Measurements from ENCODE around the gene TMEFF2. TPM values are rescaled to one million over a fixed set of nuclear protein-coding genes. Genes with fewer than 3 reads are reported as not detected.
"Not testable (repeated sequence)": the region's sequence is repeated elsewhere in the genome, so short reads cannot be mapped to it uniquely, and the experiment has no call there.

TMEFF2 gene
- total and polyA plus RNA-seq, 2 of the 8 experiments (the other 6 are each of a cell fraction or from before 2014, with no cell fraction given), result 0.91 to 3.7 TPM

- TF ChIP-seq, protein P1, sequence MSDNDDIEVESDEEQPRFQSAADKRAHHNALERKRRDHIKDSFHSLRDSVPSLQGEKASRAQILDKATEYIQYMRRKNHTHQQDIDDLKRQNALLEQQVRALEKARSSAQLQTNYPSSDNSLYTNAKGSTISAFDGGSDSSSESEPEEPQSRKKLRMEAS (IDR thresholded peaks at IDR 0.05), result no peak
- TF ChIP-seq TEAD4 (IDR thresholded peaks at IDR 0.05; ENCODE audit: low read depth, low read length) (no peak), KDM4A (IDR thresholded peaks at IDR 0.05; ENCODE audit: low read depth, low read length, severe bottlenecking) (no peak), SP2 (IDR thresholded peaks at IDR 0.05; ENCODE audit: low read length) (no peak), CBX8 (IDR thresholded peaks at IDR 0.05; ENCODE audit: borderline replicate concordance, low read depth, low read length) (no peak), RNF2 (IDR thresholded peaks at IDR 0.05; ENCODE audit: borderline replicate concordance, low read depth, low read length, missing control alignments, poor library complexity, severe bottlenecking) (no peak), ZNF274 (IDR thresholded peaks at IDR 0.05; ENCODE audit: borderline replicate concordance, extremely low read depth, low read length) (no peak)
These were observed 57.3 kb downstream of the TMEFF2 start (continued) for GRCh38 chr2:192137451-192137850.

- H3K27ac ChIP-seq (ENCODE audit: low read depth, low read length); H2BK5ac ChIP-seq (ENCODE audit: low read depth, low read length): not testable (repeated sequence)
These were observed 62.1 kb downstream of the TMEFF2 start for GRCh38 chr2:192132604-192133003.

More at GRCh38 chr2:192132604-192133003, 62.1 kb downstream of the TMEFF2 start:
- CTCF ChIA-PET (ENCODE audit: partially characterized antibody); H2BK120ac ChIP-seq (replicated peaks; ENCODE audit: low read depth, low read length); H3K23ac ChIP-seq (ENCODE audit: insufficient read length); H3K4ac ChIP-seq (replicated peaks; ENCODE audit: insufficient read length, low read depth, low read length); H3K9ac ChIP-seq (replicated peaks in 1 of 4; ENCODE audit: extremely low read depth in 1 of 4, low read depth in 3 of 4, low read length in 3 of 4); H3K23me2 ChIP-seq (ENCODE audit: low read depth, low read length); H3K9me3 ChIP-seq (ENCODE audit: insufficient read depth in 2 of 2, low read depth in 1 of 2, low read length in 1 of 2); H3K79me1 ChIP-seq (ENCODE audit: low read depth, low read length); H3K56ac ChIP-seq (replicated peaks; ENCODE audit: insufficient read length, low read depth, low read length); H3K4me1 ChIP-seq (replicated peaks in 1 of 4; ENCODE audit: control insufficient read depth in 3 of 4, insufficient read depth in 4 of 4, low read length in 3 of 4); H3K27me3 ChIP-seq (replicated peaks in 1 of 4; ENCODE audit: control insufficient read depth in 3 of 4, extremely low read depth in 1 of 4, insufficient read depth in 3 of 4, low read length in 3 of 4); FAIRE-seq; H2BK15ac ChIP-seq (ENCODE audit: low read length); H2BK20ac ChIP-seq (ENCODE audit: low read length); H4K20me1 ChIP-seq (replicated peaks in 1 of 2; ENCODE audit: control insufficient read depth in 1 of 2, insufficient read depth in 2 of 2, low read length in 2 of 2); H4K8ac ChIP-seq (ENCODE audit: extremely low read depth, insufficient read depth, low read length); H2AK5ac ChIP-seq (ENCODE audit: low read depth, low read length); H3K18ac ChIP-seq (ENCODE audit: extremely low read depth, low read length); H3K79me2 ChIP-seq (ENCODE audit: control insufficient read depth in 1 of 2, insufficient read depth in 2 of 2, low read length in 2 of 2); H2AFZ ChIP-seq (ENCODE audit: low read length); DNase-seq (ENCODE audit: low read depth in 1 of 2, low spot score in 2 of 2); H4K5ac ChIP-seq (ENCODE audit: insufficient read length, low read depth, low read length); H2BK12ac ChIP-seq (ENCODE audit: low read depth, low read length); H3K4me2 ChIP-seq (ENCODE audit: insufficient read depth in 1 of 2, low read depth in 2 of 2, low read length in 2 of 2); H4K91ac ChIP-seq (replicated peaks; ENCODE audit: insufficient read length, low read length); H3K14ac ChIP-seq (ENCODE audit: insufficient read length); H3K36me3 ChIP-seq (ENCODE audit: control insufficient read depth in 2 of 4, insufficient read depth in 4 of 4, low read length in 3 of 4); POLR2A ChIA-PET (ENCODE audit: partially characterized antibody): not testable (repeated sequence)
- H3K4me3 ChIP-seq (ENCODE audit: extremely low read depth in 1 of 4, insufficient read depth in 2 of 4, low read depth in 3 of 4, low read length in 4 of 4), result 0 out of 8 replicates have a peak overlapping the region, but pooled peaks of 1 of the 4 experiments have one; percentile 28
- WGBS, 2 experiments (ENCODE audit: extremely low coverage in 1 of 2, insufficient coverage in 1 of 2, insufficient read length in 1 of 2, insufficient replicate concordance in 2 of 2, low coverage in 1 of 2, low lambda C conversion rate in 2 of 2, missing lambda C conversion rate in 1 of 2), result 91% methylated on average over 15 of the region's 15 CpGs; no CpG with 5 or more reads in 1 of the 2 experiments

All from H1 (cell line).